Measurements from ENCODE around the gene FAM78A.

The FAM78A gene

GRCh38 chr9:131302244-131303075, 26.1 kb upstream of the FAM78A start:
- no peak for DNase-seq

GRCh38 chr9:131300444-131300843, 24.1 kb upstream of the FAM78A start:
- DNase-seq = no peak

- DNase-seq = no peak
Measured at GRCh38 chr9:131299961-131300347, 23.6 kb upstream of the FAM78A start.

GRCh38 chr9:131299346-131299960, 23.1 kb upstream of the FAM78A start:
- DNase-seq = no peak

GRCh38 chr9:131298816-131299215, 22.5 kb upstream of the FAM78A start:
- no peak for DNase-seq

- DNase-seq = no peak
Measured at GRCh38 chr9:131298341-131298740, 22.0 kb upstream of the FAM78A start.

- DNase-seq = no peak
Measured at GRCh38 chr9:131297903-131298302, 21.6 kb upstream of the FAM78A start.

- DNase-seq = no peak
Measured at GRCh38 chr9:131296906-131297500, 20.7 kb upstream of the FAM78A start.

GRCh38 chr9:131296460-131296859, 20.1 kb upstream of the FAM78A start:
- DNase-seq = no peak

GRCh38 chr9:131292937-131293336, 16.6 kb upstream of the FAM78A start:
- no peak for DNase-seq

GRCh38 chr9:131291795-131292315, 15.5 kb upstream of the FAM78A start:
- no peak for DNase-seq

GRCh38 chr9:131290767-131291370, 14.6 kb upstream of the FAM78A start:
- DNase-seq = no peak

- DNase-seq = no peak
Measured at GRCh38 chr9:131290036-131290766, 13.9 kb upstream of the FAM78A start.

- DNase-seq = no peak
Measured at GRCh38 chr9:131289301-131290035, 13.2 kb upstream of the FAM78A start, which contains the start of gene PLPP7. Gene PLPP7, plus strand, starts transcription at chr9:131289723. Its CDS starts 275 bp downstream, at chr9:131289998.

GRCh38 chr9:131288217-131288616, 11.9 kb upstream of the FAM78A start:
- DNase-seq = no peak

GRCh38 chr9:131287359-131287758, 11.0 kb upstream of the FAM78A start:
- DNase-seq = no peak

- DNase-seq = no peak
Measured at GRCh38 chr9:131284856-131285255, 8.5 kb upstream of the FAM78A start.

GRCh38 chr9:131282688-131283422, 6.5 kb upstream of the FAM78A start:
- no peak for DNase-seq

GRCh38 chr9:131282175-131282574, 5.9 kb upstream of the FAM78A start:
- no peak for DNase-seq

GRCh38 chr9:131281119-131281965, 5.0 kb upstream of the FAM78A start:
- DNase-seq = no peak
